ENCODE results near the gene HHIPL1.

Gene HHIPL1

DNA sequence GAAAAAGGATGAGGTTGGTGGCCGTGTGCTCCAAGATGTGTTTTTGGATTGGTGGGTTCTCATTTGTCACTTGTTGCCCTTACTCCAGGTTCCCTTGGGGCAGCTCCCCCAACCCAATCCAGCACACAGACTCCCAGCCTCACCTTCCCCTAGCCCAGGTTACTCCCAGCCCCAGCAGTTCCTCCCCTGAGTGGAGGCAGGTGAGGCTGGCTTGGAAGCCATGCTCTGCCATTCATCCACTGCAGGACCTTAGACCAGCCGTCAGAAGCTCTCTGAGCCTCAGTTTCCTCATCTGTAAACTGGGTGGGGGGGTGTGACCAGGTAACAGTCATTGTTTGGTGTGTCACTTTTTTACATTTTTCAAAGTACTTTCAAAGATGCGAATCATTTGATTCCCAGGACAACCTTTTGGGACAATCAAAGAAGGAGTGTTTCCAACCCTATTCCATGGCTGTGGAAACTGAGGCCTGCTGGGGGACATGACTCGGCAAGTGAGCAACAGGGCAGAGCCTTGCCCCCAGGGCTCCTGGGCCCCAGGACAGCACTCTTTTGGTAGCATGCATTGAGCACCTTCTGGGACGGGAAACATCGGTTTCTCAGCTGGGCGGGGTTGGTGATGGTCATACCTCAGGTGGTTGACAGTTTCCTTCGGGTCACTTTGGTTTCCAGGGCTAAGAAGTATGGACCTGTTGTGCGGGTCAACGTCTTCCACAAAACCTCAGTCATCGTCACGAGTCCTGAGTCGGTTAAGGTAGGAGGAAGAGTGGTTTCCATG is 46.4 kb downstream of the HHIPL1 start:
- DNase-seq, result no peak

- DNase-seq, result no peak
These were observed 49.0 kb downstream of the HHIPL1 start for GRCh38 chr14:99693918-99694317.

- no peak for DNase-seq
These were observed 52.0 kb downstream of the HHIPL1 start for GRCh38 chr14:99696929-99697328.

DNA sequence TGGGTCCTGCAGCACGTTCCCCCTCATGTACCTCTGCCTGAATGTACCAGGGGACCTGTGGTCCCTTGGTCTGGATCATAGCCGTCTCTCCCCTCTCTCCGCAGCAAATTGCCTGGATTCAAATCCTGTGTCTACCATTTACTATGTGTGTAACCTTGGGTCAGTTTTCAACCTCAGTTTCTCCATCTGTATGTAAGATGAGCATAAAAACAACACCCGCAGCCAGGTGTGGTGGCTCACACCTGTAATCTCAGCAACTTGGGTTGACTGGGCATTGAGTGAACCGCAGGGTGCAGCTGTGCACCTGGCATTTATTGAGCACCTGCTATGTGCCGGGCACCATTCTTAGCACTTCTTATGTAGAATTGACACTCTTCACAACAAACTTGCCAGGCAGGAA is 53.3 kb downstream of the HHIPL1 start:
- DNase-seq, result no peak

- no peak for DNase-seq
These were observed 53.7 kb downstream of the HHIPL1 start for GRCh38 chr14:99698642-99699041.

DNA sequence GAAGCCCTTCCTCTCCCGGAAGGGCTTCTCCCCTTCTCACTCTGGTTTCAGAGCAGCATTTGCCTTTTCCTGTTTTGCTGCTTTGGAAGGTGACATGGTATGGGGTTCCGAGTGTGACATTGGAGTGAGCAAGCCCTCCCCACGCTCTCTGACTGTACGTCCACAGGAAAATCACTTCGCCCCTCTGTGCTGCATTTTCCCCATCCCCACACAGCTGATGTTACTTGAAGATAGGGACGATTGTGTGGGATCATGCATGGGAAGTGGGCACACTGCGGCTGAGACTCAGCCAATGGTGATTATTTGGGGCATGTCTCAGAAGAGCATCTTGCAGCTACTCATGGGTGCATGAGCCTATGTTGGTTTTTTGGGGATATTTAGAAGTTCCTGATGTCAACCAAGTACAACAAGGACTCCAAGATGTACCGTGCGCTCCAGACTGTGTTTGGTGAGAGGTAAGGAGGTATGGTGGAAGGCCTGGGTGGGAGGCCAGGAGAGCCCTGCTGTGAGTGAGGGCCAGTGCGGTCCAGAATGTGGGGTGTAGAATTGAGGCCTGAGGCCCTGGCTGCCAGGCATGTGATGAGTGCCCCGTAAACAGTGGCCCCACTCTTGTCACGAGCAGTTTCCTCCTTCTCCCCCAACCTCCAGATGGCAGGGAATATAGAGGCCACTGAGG is 54.3 kb downstream of the HHIPL1 start:
- no peak for DNase-seq

GRCh38 chr14:99699861-99700260 is 54.9 kb downstream of the HHIPL1 start:
- DNase-seq, result no peak

- DNase-seq, result no peak
These were observed 55.5 kb downstream of the HHIPL1 start for GRCh38 chr14:99700379-99700778.

- no peak for DNase-seq
These were observed 56.3 kb downstream of the HHIPL1 start for GRCh38 chr14:99701260-99701659.

DNA sequence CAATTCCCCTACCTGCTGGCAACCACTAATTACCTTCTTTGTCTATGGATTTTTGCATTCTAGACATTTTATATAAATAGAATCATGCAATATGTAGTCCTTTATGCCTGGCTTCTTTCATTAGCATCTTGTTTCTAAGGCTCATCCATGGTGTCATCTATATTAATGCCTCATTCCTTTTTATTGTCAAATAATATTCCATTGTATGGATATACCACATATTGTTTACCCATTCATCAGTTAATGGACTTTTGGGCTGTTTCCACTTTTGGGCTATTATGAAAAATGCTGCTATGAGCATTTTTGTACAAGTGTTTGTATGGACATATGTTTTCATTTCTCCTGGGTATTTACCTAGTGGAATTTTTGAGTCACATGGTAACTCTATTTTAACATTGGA is 57.2 kb downstream of the HHIPL1 start:
- no peak for DNase-seq

- no peak for DNase-seq
These were observed 58.5 kb downstream of the HHIPL1 start for GRCh38 chr14:99703381-99703780.

- DNase-seq, result no peak
These were observed 59.1 kb downstream of the HHIPL1 start for GRCh38 chr14:99704037-99704436.

GRCh38 chr14:99706107-99706900 is 61.4 kb downstream of the HHIPL1 start:
- DNase-seq, result no peak

DNA sequence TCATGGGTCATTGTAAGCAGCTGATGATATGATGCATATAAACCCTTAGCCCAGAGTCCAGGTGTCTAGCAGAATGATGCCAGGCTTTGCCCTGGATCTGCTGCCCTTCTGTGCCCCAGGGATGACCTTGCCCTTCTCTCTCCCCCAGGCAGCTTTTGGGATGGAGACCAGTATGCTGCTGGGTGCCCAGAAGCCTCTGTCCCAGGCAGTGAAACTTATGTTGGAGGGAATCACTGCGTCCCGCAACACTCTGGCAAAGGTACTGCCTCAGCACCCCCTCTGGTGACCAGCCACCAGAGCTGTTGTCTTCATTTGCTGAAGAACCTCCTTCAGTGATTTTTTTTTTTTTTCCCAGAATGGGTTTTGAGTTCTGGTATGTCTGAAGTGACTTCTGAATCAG is 62.5 kb downstream of the HHIPL1 start:
- DNase-seq, result no peak

- DNase-seq, result no peak
These were observed 63.0 kb downstream of the HHIPL1 start for GRCh38 chr14:99707921-99708320.

GRCh38 chr14:99708449-99708848 is 63.5 kb downstream of the HHIPL1 start:
- DNase-seq, result no peak

DNA sequence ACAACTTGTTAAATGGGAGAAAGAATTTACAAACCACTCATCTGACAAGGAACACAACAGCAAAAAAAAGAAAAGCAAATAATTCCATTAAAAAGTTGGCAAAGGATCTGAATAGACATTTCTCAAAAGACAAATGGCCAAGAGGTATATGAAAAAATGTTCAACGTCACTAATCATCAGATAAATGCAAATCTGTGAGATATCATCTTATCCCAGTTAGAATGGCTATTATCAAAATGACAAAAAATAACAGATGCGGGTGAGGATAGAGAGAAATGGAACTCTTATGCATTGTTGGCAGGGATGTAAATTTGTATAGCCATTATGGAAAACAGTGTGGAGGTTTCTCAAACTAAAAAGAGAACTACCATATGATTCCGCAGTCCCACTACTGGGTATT is 69.0 kb downstream of the HHIPL1 start:
- no peak for DNase-seq

GRCh38 chr14:99715266-99716000 is 70.5 kb downstream of the HHIPL1 start:
- DNase-seq, result no peak

DNA sequence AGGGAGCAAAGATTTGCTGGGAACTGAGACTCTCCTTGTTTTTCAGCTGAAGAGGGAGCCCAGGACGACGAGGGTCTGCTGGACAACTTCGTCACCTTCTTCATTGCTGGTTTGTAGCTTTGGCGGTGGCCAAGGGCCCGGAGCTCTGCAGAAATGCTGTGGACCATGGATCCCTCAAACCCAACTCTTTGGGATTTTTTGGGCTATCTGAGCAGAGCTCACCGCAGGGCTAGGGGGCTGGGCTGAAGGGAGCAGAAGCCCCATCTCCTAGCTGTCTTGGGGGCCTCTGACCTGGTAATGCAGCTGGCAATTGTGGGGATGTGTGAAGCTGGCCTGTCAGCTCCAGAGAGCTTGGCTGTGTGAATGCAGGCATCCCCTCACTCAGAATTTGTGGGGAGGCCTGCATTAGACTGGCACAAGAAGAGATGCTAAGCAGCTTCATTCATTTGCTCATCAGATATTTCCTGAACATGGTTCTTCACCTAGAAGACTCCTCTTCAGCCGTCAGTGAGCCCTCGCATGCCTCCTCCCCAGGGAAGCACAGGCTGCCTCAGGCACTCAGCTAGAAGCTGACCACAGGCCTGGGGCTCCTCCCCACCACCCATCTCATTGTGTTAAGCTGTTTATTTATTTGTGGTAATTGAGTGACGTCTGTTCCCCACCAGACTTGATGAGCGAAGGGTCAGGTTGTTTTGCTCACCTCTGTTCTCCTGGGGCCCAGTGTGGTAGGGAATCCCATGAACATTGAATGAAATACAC is 71.3 kb downstream of the HHIPL1 start:
- DNase-seq, result no peak

DNA sequence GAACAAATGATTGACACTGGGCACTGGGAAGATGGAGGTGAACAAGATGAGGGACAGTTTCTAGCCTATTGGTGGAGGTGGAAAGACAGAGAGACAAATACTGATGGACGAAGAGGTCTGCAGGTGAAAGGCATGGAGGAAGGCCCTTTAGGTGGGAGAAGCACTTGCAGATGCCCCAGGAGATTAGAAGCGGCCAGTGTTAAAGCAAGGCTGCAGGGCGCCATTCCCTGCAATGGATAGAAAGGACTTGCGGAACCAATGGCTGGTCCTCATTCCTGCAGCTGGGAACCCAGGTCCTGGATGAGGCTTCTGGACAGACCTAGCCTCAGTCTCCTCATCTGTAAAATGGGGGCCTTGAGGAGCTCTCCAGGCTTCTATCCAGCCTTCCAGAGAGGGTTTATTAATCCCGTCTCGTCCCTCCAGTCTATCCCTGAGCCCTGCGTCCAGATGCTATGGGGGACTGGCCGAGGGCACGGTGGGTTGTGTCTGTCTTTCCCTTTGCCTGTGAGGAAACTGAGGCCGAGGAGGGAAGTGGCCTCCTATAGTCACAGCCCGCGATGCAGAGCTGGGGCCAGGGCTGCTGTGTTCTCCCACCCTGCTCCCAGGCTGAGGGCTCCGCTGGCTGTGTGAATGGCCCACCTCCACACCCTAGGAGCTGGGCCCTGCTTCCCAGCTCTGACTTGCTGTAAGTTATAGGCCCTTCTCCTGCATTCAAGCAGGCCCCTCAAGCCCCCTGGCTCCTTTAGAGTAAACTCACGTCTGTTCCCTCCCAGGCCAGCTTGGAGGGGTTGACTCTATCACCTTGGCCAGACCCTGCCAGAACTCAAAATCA is 72.1 kb downstream of the HHIPL1 start:
- no peak for DNase-seq

GRCh38 chr14:99717682-99718013 is 72.7 kb downstream of the HHIPL1 start:
- DNase-seq, result no peak
